ENCODE results near the gene NFATC2IP.

DNA sequence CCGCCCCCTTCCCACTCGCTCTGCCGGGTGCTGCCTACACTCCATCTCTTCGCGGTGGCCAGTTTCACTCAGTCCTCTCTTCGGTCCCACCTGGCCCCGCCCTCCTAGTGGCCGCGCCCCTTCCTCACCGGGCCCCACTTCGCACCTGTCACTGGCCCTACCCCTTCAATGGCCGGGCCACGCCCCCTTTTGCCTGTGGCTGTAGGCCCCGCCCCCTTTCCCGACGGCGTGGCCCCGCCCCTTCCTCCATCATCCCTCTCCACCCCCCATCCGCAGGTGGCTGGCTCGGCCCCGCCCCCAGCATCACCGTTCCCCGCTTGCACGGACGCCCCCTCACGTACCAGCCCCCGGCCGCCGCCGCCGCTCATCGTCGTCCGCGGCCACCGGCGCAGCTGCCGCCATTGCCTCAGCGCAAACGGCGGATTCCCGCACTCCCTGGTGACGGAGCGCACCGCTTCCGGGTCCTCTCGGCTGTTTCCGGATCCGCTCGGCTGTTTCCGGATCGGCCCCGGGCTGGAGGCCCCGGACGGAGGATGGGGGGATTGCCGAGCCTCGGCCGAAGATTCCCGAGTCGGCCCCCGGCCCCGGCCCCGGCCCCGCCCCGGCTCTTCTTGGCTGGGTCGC is 25.9 kb upstream of the NFATC2IP start, which contains the start of gene RABEP2:
- TF ChIP-seq, protein P1, sequence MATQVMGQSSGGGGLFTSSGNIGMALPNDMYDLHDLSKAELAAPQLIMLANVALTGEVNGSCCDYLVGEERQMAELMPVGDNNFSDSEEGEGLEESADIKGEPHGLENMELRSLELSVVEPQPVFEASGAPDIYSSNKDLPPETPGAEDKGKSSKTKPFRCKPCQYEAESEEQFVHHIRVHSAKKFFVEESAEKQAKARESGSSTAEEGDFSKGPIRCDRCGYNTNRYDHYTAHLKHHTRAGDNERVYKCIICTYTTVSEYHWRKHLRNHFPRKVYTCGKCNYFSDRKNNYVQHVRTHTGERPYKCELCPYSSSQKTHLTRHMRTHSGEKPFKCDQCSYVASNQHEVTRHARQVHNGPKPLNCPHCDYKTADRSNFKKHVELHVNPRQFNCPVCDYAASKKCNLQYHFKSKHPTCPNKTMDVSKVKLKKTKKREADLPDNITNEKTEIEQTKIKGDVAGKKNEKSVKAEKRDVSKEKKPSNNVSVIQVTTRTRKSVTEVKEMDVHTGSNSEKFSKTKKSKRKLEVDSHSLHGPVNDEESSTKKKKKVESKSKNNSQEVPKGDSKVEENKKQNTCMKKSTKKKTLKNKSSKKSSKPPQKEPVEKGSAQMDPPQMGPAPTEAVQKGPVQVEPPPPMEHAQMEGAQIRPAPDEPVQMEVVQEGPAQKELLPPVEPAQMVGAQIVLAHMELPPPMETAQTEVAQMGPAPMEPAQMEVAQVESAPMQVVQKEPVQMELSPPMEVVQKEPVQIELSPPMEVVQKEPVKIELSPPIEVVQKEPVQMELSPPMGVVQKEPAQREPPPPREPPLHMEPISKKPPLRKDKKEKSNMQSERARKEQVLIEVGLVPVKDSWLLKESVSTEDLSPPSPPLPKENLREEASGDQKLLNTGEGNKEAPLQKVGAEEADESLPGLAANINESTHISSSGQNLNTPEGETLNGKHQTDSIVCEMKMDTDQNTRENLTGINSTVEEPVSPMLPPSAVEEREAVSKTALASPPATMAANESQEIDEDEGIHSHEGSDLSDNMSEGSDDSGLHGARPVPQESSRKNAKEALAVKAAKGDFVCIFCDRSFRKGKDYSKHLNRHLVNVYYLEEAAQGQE (IDR thresholded peaks at IDR 0.05; ENCODE audit: low read depth) = no peak
- TF ChIP-seq YY1 (IDR thresholded peaks at IDR 0.05; ENCODE audit: low read depth) = peak; percentile 85
- TF ChIP-seq, protein P2, sequence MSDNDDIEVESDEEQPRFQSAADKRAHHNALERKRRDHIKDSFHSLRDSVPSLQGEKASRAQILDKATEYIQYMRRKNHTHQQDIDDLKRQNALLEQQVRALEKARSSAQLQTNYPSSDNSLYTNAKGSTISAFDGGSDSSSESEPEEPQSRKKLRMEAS (IDR thresholded peaks at IDR 0.05) = 0 out of 2 replicates have a peak, but pooled peaks have one; percentile 13
- TF ChIP-seq CEBPB (IDR thresholded peaks at IDR 0.05) = no peak
- no peak for TF ChIP-seq CREB1 (IDR thresholded peaks at IDR 0.05; ENCODE audit: low read depth)
